ENCODE data around the gene DVL3.

The DVL3 gene

GRCh38 chr3:184188080-184188479 is 32.9 kb downstream of the DVL3 start:
- TF ChIP-seq CTCF (conservative IDR thresholded peaks at IDR 0.05; ENCODE audit: low read depth, low read length): no peak
- DNase-seq (ENCODE audit: low read depth): no peak
- H3K4me3 ChIP-seq (ENCODE audit: low read length): no peak overlapping the region

GRCh38 chr3:184189421-184189820 is 34.2 kb downstream of the DVL3 start:
- TF ChIP-seq CTCF (conservative IDR thresholded peaks at IDR 0.05; ENCODE audit: low read depth, low read length): no peak
- no peak overlapping the region for H3K4me3 ChIP-seq (ENCODE audit: low read length)
- no peak for DNase-seq (ENCODE audit: low read depth)

- TF ChIP-seq CTCF (conservative IDR thresholded peaks at IDR 0.05; ENCODE audit: low read depth, low read length): no peak
- no peak overlapping the region for H3K4me3 ChIP-seq (ENCODE audit: low read length)
- no peak for DNase-seq (ENCODE audit: low read depth)
Measured at GRCh38 chr3:184192889-184193288, 37.7 kb downstream of the DVL3 start.

GRCh38 chr3:184193991-184194539 is 38.9 kb downstream of the DVL3 start:
- H3K4me3 ChIP-seq (ENCODE audit: low read length): no peak overlapping the region
- no peak for DNase-seq (ENCODE audit: low read depth)
- no peak for TF ChIP-seq CTCF (conservative IDR thresholded peaks at IDR 0.05; ENCODE audit: low read depth, low read length)

- no peak for TF ChIP-seq CTCF (conservative IDR thresholded peaks at IDR 0.05; ENCODE audit: low read depth, low read length)
- no peak overlapping the region for H3K4me3 ChIP-seq (ENCODE audit: low read length)
- no peak for DNase-seq (ENCODE audit: low read depth)
Measured at GRCh38 chr3:184196536-184196935, 41.4 kb downstream of the DVL3 start.

GRCh38 chr3:184198509-184198908 is 43.3 kb downstream of the DVL3 start:
- H3K4me3 ChIP-seq (ENCODE audit: low read length): no peak overlapping the region
- no peak for TF ChIP-seq CTCF (conservative IDR thresholded peaks at IDR 0.05; ENCODE audit: low read depth, low read length)
- DNase-seq (ENCODE audit: low read depth): no peak

GRCh38 chr3:184200825-184201224 is 45.6 kb downstream of the DVL3 start:
- TF ChIP-seq CTCF (conservative IDR thresholded peaks at IDR 0.05; ENCODE audit: low read depth, low read length): no peak
- no peak for DNase-seq (ENCODE audit: low read depth)

More at GRCh38 chr3:184200825-184201224, 45.6 kb downstream of the DVL3 start:
- no peak overlapping the region for H3K4me3 ChIP-seq (ENCODE audit: low read length)
